Neural crest cell (in vitro differentiated cells): ENCODE results near the gene EHD4. TPM values are rescaled to one million over a fixed set of nuclear protein-coding genes. Genes with fewer than 3 reads are reported as not detected.
A peak's percentile ranks its signal among the peaks of the same experiment; 100 is the strongest.

Source experiments
- DNase-seq: peaks from one replicate; pipeline ENCODE4 v3.0.0; 2021; ENCODE audit warnings: low read depth, mixed read lengths, low spot score
- H3K27ac Mint-ChIP-seq: one replicate; pipeline ENCODE4 v1.8.0; 2021; ENCODE audit warnings: mild to moderate bottlenecking, mixed read lengths; ENCODE audit not compliant: unreplicated experiment
- H3K27me3 Mint-ChIP-seq: 2 replicates; pipeline ENCODE4 v1.8.0; 2021; ENCODE audit warnings: low read depth, mild to moderate bottlenecking, mixed read lengths
- H3K36me3 Mint-ChIP-seq: 2 replicates; pipeline ENCODE4 v1.8.0; 2021; ENCODE audit warnings: low read depth, mild to moderate bottlenecking, mixed read lengths
- H3K4me1 Mint-ChIP-seq: 2 replicates; pipeline ENCODE4 v1.8.0; 2021; ENCODE audit warnings: mixed read lengths
- H3K4me3 Mint-ChIP-seq: one replicate; pipeline ENCODE4 v1.8.0; 2021; ENCODE audit warnings: mild to moderate bottlenecking, mixed read lengths
- H3K9me3 Mint-ChIP-seq: 2 replicates; pipeline ENCODE4 v1.8.0; 2021; ENCODE audit warnings: mixed read lengths
- CTCF ChIP-seq: fragments of 200-600 bp; sonication (generic); conservative IDR thresholded peaks from 2 replicates; pipeline ENCODE4 v1.5.0; 2021; ENCODE audit warnings: antibody characterized with exemption, mild to moderate bottlenecking
- total RNA-seq: library from RNA; stranded (reverse); gene quantifications from 2 replicates; pipeline ENCODE4 v1.2.1, GENCODE V29; 2021

EHD4 gene
- total RNA-seq, 1 donor from 2014 or later = 8.3 TPM

- H3K27me3 Mint-ChIP-seq = no peaks in the 10 kb centered on the region
- DNase-seq = no peak
- H3K9me3 Mint-ChIP-seq = no peaks in the 10 kb centered on the region
- H3K27ac Mint-ChIP-seq = no peak overlapping the region
- peaks cover 23% of the 10 kb centered on the region for H3K4me1 Mint-ChIP-seq
- no peaks in the 10 kb centered on the region for H3K36me3 Mint-ChIP-seq
- no peak overlapping the region for H3K4me3 Mint-ChIP-seq
- no peak for TF ChIP-seq CTCF
Measured at GRCh38 chr15:41945731-41946130, 26.6 kb downstream of the EHD4 start.

- no peak overlapping the region for H3K27ac Mint-ChIP-seq
- peaks cover 5% of the 10 kb centered on the region for H3K36me3 Mint-ChIP-seq
- no peak overlapping the region for H3K4me3 Mint-ChIP-seq
- no peak for TF ChIP-seq CTCF
- no peaks in the 10 kb centered on the region for H3K9me3 Mint-ChIP-seq
- DNase-seq = no peak
- H3K4me1 Mint-ChIP-seq = peaks cover 23% of the 10 kb centered on the region
- H3K27me3 Mint-ChIP-seq = no peaks in the 10 kb centered on the region
Measured at GRCh38 chr15:41945221-41945620, 27.1 kb downstream of the EHD4 start.

GRCh38 chr15:41944313-41944940, 27.9 kb downstream of the EHD4 start:
- no peak for TF ChIP-seq CTCF
- Mint-ChIP-seq H3K27ac (peak overlapping the region; percentile 83), H3K9me3 (no peaks in the 10 kb centered on the region), H3K36me3 (peaks cover 5% of the 10 kb centered on the region), H3K27me3 (no peaks in the 10 kb centered on the region), H3K4me3 (no peak overlapping the region), H3K4me1 (peaks cover 23% of the 10 kb centered on the region)
- DNase-seq = no peak

- Mint-ChIP-seq H3K27me3 (no peaks in the 10 kb centered on the region), H3K27ac (peak overlapping the region; percentile 83), H3K36me3 (peaks cover 5% of the 10 kb centered on the region), H3K9me3 (no peaks in the 10 kb centered on the region), H3K4me1 (peaks cover 23% of the 10 kb centered on the region), H3K4me3 (no peak overlapping the region)
- no peak for DNase-seq
- no peak for TF ChIP-seq CTCF
Measured at GRCh38 chr15:41943543-41944312, 28.6 kb downstream of the EHD4 start.

GRCh38 chr15:41942886-41943285, 29.5 kb downstream of the EHD4 start:
- TF ChIP-seq CTCF = no peak
- peaks cover 23% of the 10 kb centered on the region for H3K4me1 Mint-ChIP-seq

More at GRCh38 chr15:41942886-41943285, 29.5 kb downstream of the EHD4 start:
- DNase-seq = no peak
- no peak overlapping the region for H3K27ac Mint-ChIP-seq
- no peak overlapping the region for H3K4me3 Mint-ChIP-seq
- H3K36me3 Mint-ChIP-seq = peaks cover 5% of the 10 kb centered on the region
- no peaks in the 10 kb centered on the region for H3K9me3 Mint-ChIP-seq
- no peaks in the 10 kb centered on the region for H3K27me3 Mint-ChIP-seq
